GM21825 (cell line): Measurements from ENCODE around the gene MROH2A.
"Not testable (repeated sequence)": the region's sequence is repeated elsewhere in the genome, so short reads cannot be mapped to it uniquely, and the experiment has no call there.

Experiments
- ATAC-seq: cut with Tn5 transposase; IDR thresholded peaks from one replicate; pipeline ENCODE4 v1.9.1; 2021; ENCODE audit warnings: mild to moderate bottlenecking, moderate library complexity; ENCODE audit not compliant: unreplicated experiment

MROH2A gene

GRCh38 chr2:233778030-233778429 lies at the start of gene MROH2A:
TSS of gene MROH2A (plus strand) at chr2:233778330. CDS start at chr2:233779359, 1,029 bp downstream.
- no peak for ATAC-seq

DNA sequence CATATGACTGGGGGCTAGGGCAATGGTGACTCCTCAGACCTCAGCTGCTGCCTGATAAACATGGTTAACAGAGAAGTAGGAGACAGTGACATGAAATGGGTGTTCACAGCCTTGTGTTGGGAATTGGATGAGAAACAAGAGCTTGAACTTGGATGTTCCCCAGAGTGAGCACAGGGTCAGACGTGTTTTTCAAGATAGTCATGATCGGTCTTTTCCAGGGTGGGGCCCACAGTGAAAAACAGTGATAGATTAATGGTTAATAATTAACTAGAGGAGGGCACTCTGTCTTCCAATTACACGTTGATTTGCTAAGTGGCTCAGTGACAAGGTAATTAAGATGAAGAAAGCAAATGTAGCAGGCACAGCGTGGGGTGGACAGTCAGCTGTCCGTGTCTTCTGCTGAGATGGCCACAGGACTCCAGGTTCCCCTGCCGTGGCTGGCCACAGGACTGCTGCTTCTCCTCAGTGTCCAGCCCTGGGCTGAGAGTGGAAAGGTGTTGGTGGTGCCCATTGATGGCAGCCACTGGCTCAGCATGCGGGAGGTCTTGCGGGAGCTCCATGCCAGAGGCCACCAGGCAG lies 49.3 kb upstream of the MROH2A start, which contains the start of gene UGT1A3:
Gene UGT1A3, plus strand, starts transcription at position 320 of the 579 bp plus-strand sequence. Its CDS starts 85 bp downstream, at position 405.
- no peak for ATAC-seq

GRCh38 chr2:233736868-233737653 lies 41.1 kb upstream of the MROH2A start:
- not testable (repeated sequence) for ATAC-seq

GRCh38 chr2:233740870-233741269 lies 37.3 kb upstream of the MROH2A start:
- no peak for ATAC-seq

GRCh38 chr2:233743464-233744259 lies 34.5 kb upstream of the MROH2A start:
- no peak for ATAC-seq

DNA sequence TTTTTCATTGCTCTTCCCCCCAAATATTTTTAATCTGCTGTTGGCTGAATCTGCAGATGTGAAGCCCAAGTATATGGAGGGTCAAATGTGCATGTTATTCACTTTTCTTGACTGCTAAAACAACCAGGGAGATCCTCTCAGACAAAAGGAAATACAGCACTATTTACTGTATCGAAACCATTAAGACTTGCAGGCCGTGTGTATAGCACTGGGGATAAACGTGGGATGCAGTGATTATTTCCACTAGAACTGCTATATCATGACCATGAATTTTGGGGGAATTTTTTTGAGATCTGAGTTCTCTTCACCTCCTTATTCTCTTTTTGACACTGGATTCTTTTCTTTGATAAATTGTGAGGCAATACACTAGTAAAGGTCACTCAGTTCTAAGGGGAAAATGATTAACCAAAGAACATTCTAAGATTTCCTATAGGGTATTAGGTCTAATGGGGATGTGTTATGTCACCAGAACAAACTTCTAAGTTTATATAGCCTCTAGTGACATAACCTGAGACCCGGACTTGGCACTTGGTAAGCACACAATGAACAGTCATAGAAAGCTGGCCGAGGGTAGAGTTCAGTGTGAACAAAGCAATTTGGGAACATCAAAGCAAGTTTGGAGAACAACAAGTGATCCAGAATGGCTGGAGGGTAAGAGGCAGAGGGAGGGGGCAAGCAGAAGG lies 32.9 kb upstream of the MROH2A start:
- no peak for ATAC-seq

DNA sequence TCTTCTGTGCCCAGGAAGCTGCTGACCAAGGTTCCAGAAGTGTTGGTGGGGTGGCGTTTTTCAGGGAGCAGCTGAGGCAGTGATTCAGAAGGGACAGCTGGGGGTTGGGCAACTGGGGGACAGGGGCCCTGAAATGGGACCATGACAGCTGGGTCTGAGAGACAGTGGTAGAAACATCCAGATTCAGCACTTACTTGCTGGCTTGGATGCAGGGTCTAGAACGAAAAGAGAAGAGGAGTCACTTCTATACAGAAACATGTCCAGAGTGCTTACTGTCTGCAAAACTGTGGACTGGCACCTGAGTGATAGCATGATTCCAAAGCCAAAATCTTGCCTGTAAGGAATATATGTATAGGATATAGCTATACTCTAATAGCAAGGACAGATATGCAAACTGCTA lies 32.3 kb upstream of the MROH2A start:
- not testable (repeated sequence) for ATAC-seq

GRCh38 chr2:233746475-233747282 lies 31.5 kb upstream of the MROH2A start:
- ATAC-seq, result no peak

- no peak for ATAC-seq
Observed at GRCh38 chr2:233747283-233747544, 30.9 kb upstream of the MROH2A start.

- ATAC-seq, result not testable (repeated sequence)
Observed at GRCh38 chr2:233750689-233751088, 27.4 kb upstream of the MROH2A start.

- ATAC-seq, result not testable (repeated sequence)
Observed at GRCh38 chr2:233751212-233752009, 26.7 kb upstream of the MROH2A start.

DNA sequence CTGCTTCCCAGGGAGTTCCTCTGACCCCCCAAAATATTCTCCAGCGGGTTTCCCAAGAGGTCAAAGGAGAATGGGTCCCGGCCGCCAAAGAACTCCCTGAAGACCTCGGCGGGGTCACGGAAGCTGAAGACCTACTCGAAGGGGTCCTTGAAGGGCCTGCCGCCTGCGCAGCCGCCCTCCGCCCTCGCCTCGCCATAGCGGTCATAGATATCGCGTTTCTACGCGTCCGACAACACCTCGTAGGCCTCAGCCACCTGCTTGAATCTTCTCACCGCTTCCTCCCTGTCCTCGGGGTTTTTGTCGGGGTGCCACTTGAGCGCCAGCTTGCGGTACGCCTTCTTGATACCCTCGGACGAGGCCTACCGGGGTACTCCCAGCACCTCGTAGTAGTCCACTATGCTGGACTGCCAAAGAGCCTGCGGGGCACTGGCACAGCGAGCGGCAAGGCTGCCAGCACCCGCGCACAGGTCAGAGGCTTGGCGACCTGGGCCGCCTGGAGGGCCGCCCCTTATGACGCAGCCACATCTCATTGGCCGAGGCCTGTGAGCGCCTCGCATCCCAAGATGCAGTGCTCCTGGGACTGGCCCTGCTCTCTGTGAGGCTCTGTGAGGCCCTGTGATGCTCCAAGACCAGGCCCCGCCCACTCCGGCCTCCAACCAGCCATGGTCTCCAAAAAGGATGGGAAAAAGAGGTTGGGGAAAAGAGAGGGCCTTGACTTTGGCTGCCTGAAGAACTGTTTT lies 23.1 kb upstream of the MROH2A start:
- no peak for ATAC-seq

DNA sequence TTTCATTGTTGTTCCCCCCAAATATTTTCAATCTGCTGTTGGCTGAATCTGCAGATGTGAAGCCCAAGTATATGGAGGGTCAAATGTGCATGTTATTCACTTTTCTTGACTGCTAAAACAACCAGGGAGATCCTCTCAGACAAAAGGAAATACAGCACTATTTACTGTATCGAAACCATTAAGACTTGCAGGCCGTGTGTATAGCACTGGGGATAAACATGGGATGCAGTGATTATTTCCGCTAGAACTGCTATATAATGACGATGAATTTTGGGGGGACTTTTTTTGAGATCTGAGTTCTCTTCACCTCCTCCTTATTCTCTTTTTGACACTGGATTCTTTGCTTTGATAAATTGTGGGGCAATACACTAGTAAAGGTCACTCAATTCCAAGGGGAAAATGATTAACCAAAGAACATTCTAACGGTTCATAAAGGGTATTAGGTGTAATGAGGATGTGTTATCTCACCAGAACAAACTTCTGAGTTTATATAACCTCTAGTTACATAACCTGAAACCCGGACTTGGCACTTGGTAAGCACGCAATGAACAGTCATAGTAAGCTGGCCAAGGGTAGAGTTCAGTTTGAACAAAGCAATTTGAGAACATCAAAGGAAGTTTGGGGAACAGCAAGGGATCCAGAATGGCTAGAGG lies 21.6 kb upstream of the MROH2A start:
- ATAC-seq, result no peak

DNA sequence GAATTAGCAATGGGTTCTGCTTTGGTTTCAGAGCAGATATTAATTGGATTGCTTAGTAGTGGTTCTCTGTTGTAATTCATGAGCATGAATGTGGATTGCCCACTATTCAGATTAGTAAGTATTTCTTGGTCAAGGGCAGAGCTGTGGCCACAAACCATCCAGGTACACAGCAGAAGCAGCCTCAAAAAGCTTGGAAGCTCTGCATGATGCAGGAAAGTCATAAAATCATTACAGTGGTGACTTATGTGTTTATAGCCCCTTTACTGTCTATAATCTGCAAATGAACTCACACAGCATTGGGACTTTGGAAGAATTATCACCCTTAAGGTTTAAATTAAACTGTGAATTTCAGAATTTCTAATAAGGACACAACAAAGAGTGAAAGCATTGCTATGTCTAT lies 20.0 kb upstream of the MROH2A start:
- ATAC-seq, result no peak

DNA sequence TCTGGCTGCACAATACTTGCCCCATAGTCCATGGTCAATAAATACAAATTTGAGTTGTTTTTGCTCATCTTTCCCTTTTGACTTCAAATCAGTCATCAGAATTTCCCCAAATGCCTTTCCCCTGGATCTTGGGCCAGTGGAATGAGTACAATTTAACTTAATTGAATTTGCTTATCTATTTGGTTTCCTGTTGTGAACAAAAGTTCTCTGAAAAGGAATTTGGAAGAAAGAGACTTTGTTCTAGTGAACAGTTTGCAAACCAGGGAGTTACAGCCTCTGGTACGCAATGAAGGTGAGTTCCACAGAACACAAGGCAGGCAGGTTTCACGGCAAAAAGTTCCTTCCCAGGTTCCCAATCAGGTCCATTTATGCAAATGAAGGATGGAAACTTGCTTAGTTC lies 19.3 kb upstream of the MROH2A start:
- ATAC-seq, result no peak

GRCh38 chr2:233760043-233760442 lies 18.1 kb upstream of the MROH2A start, which contains the start of gene UGT1A1:
TSS of gene UGT1A1 (plus strand) at chr2:233760270. CDS start at chr2:233760288, 18 bp downstream.
- no peak for ATAC-seq

- no peak for ATAC-seq
Observed at GRCh38 chr2:233761040-233761769, 16.9 kb upstream of the MROH2A start.

- no peak for ATAC-seq
Observed at GRCh38 chr2:233764264-233764663, 13.9 kb upstream of the MROH2A start.
